Islet of Langerhans (tissue), 1 donor: ENCODE data around the gene ZNRF3.
"Not testable (repeated sequence)": the region's sequence is repeated elsewhere in the genome, so short reads cannot be mapped to it uniquely, and the experiment has no call there.

Experiments used
- FAIRE-seq: peaks from one replicate; lab custom pipeline; 2011; peaks lifted over from hg19 to GRCh38; lab: Jason Lieb, UNC

The ZNRF3 gene

GRCh38 chr22:28985581-28986290, 102.4 kb downstream of the ZNRF3 start:
- FAIRE-seq = no peak

- FAIRE-seq = no peak
Observed at GRCh38 chr22:28986366-28986765, 103.0 kb downstream of the ZNRF3 start.

- no peak for FAIRE-seq
Observed at GRCh38 chr22:28988457-28988856, 105.1 kb downstream of the ZNRF3 start.

- no peak for FAIRE-seq
Observed at GRCh38 chr22:28989035-28989464, 105.7 kb downstream of the ZNRF3 start.

GRCh38 chr22:28989484-28989883, 106.1 kb downstream of the ZNRF3 start:
- FAIRE-seq = no peak

- no peak for FAIRE-seq
Observed at GRCh38 chr22:28989912-28990311, 106.5 kb downstream of the ZNRF3 start.

- no peak for FAIRE-seq
Observed at GRCh38 chr22:28992565-28993356, 109.4 kb downstream of the ZNRF3 start.

GRCh38 chr22:28994522-28994921, 111.2 kb downstream of the ZNRF3 start:
- FAIRE-seq = no peak

GRCh38 chr22:28995551-28995950, 112.2 kb downstream of the ZNRF3 start:
- no peak for FAIRE-seq

GRCh38 chr22:28997342-28997741, 114.0 kb downstream of the ZNRF3 start:
- no peak for FAIRE-seq

- FAIRE-seq = no peak
Observed at GRCh38 chr22:28998681-28999080, 115.3 kb downstream of the ZNRF3 start.

- FAIRE-seq = no peak
Observed at GRCh38 chr22:28999510-28999909, 116.1 kb downstream of the ZNRF3 start.

- FAIRE-seq = peak; percentile 33
Observed at GRCh38 chr22:28999919-29000556, 116.7 kb downstream of the ZNRF3 start.

- no peak for FAIRE-seq
Observed at GRCh38 chr22:29000641-29001040, 117.3 kb downstream of the ZNRF3 start.

- no peak for FAIRE-seq
Observed at GRCh38 chr22:29002603-29003002, 119.2 kb downstream of the ZNRF3 start.

- no peak for FAIRE-seq
Observed at GRCh38 chr22:29003552-29003951, 120.2 kb downstream of the ZNRF3 start.

GRCh38 chr22:29003975-29004646, 120.7 kb downstream of the ZNRF3 start:
- no peak for FAIRE-seq

- no peak for FAIRE-seq
Observed at GRCh38 chr22:29004647-29005371, 121.4 kb downstream of the ZNRF3 start.

GRCh38 chr22:29005754-29006153, 122.4 kb downstream of the ZNRF3 start:
- FAIRE-seq = not testable (repeated sequence)

- no peak for FAIRE-seq
Observed at GRCh38 chr22:29006346-29006745, 123.0 kb downstream of the ZNRF3 start.

GRCh38 chr22:29009148-29009547, 125.8 kb downstream of the ZNRF3 start:
- FAIRE-seq = no peak
